ENCODE data around the gene CHAMP1.

DNA sequence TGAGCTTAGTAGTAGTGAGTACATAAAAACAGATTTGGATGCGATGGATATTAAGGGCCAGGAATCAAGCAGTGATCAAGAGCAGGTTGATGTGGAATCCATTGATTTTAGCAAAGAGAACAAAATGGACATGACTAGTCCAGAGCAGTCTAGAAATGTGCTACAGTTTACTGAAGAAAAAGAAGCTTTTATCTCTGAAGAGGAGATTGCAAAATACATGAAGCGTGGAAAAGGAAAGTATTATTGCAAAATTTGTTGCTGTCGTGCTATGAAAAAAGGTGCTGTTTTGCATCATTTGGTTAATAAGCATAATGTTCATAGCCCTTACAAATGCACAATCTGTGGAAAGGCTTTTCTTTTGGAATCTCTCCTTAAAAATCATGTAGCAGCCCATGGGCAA is 11.4 kb downstream of the CHAMP1 start:
- TF ChIP-seq, protein P1, sequence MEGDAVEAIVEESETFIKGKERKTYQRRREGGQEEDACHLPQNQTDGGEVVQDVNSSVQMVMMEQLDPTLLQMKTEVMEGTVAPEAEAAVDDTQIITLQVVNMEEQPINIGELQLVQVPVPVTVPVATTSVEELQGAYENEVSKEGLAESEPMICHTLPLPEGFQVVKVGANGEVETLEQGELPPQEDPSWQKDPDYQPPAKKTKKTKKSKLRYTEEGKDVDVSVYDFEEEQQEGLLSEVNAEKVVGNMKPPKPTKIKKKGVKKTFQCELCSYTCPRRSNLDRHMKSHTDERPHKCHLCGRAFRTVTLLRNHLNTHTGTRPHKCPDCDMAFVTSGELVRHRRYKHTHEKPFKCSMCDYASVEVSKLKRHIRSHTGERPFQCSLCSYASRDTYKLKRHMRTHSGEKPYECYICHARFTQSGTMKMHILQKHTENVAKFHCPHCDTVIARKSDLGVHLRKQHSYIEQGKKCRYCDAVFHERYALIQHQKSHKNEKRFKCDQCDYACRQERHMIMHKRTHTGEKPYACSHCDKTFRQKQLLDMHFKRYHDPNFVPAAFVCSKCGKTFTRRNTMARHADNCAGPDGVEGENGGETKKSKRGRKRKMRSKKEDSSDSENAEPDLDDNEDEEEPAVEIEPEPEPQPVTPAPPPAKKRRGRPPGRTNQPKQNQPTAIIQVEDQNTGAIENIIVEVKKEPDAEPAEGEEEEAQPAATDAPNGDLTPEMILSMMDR (IDR thresholded peaks at IDR 0.05; ENCODE audit: poor library complexity, severe bottlenecking): no peak
- TF ChIP-seq SMC3 (conservative IDR thresholded peaks at IDR 0.05; ENCODE audit: poor library complexity): no peak

All from neural cell (in vitro differentiated cells).